Measurements from ENCODE around the gene UTS2B. TPM values are rescaled to one million over a fixed set of nuclear protein-coding genes. Genes with fewer than 3 reads are reported as not detected.
"Not testable (repeated sequence)": the region's sequence is repeated elsewhere in the genome, so short reads cannot be mapped to it uniquely, and the experiment has no call there.

UTS2B gene
- total and polyA plus RNA-seq, 4 donors, result 1.5 to 18.5 (median 7.3) TPM

DNA sequence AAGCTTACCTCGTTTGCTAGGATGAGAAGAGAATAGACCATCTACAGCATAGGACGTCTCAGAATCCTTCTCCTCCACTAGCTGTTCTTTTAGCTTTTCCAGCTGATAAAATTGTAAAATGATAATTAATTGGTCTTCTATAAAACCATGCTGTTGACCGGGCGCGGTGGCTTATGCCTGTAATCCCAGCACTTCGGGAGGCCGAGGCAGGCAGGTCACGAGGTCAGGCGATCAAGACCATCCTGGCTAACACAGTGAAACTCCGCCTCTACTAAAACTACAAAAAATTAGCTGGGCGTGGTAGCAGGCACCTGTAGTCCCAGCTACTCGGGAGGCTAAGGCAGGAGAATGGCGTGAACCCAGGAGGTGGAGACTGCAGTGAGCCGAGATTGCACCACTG is 55.1 kb downstream of the UTS2B start:
- DNase-seq (ENCODE audit: low read depth in 4 of 6, low spot score in 6 of 6); H3K36me3 ChIP-seq (ENCODE audit: control insufficient read depth, insufficient read depth, low read length); H3K27ac ChIP-seq (ENCODE audit: low read depth, low read length); H3K9me3 ChIP-seq (ENCODE audit: control insufficient read depth, insufficient read depth, low read length); H3K4me1 ChIP-seq (ENCODE audit: control insufficient read depth, insufficient read depth, low read length); H3K4me3 ChIP-seq (ENCODE audit: low read depth, low read length); H3K27me3 ChIP-seq (ENCODE audit: control insufficient read depth, insufficient read depth, low read length): not testable (repeated sequence)
- WGBS (ENCODE audit: insufficient coverage), result 100% methylated on average over 1 of the region's 14 CpGs

DNA sequence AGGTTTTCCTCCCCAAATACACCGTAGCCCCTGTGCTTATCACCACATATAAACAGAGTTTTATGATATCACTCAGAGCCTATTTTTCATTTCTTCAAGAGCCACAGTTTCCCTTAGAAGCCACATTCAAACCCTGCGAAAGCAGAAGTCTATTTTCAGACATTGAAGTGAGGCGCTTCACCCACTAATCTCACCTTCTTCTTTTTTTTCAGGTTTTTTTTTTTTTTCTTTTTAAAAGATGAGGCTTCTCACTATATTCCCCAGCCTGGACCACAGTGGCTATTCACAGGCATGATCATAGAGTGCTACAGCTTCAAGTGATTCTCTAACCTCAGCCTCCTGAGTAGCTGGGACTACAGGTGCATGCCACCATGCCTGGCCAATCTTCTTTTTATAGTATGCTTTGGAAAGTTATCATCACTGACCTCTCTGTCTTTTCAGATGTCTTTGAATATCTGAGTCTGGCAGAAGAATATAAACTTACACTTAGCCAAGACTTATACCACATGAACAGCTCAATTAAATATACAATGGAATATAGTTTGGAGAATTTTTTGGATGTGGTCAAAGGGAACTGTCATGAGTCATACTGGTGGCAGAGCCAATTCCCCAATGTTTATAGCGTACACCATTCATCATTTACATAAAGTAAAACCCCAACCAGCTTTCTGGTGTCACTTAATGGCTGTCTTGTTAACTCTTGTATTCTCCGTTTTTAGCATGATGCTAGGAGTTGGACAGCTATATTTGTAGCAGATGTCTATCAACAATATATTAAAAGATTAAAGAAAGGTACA is 60.8 kb downstream of the UTS2B start:
- Histone ChIP-seq H3K36me3 (ENCODE audit: control insufficient read depth, insufficient read depth, low read length) (no peaks in the 10 kb centered on the region), H3K27me3 (ENCODE audit: control insufficient read depth, insufficient read depth, low read length) (no peaks in the 10 kb centered on the region), H3K9me3 (ENCODE audit: control insufficient read depth, insufficient read depth, low read length) (no peaks in the 10 kb centered on the region), H3K4me3 (ENCODE audit: low read depth, low read length) (no peak overlapping the region), H3K27ac (ENCODE audit: low read depth, low read length) (no peak overlapping the region), H3K4me1 (ENCODE audit: control insufficient read depth, insufficient read depth, low read length) (no peaks in the 10 kb centered on the region)
- DNase-seq (ENCODE audit: low read depth in 4 of 6, low spot score in 6 of 6), result no peak
- WGBS (ENCODE audit: insufficient coverage), result 60% methylated on average over 1 of the region's 5 CpGs

DNA sequence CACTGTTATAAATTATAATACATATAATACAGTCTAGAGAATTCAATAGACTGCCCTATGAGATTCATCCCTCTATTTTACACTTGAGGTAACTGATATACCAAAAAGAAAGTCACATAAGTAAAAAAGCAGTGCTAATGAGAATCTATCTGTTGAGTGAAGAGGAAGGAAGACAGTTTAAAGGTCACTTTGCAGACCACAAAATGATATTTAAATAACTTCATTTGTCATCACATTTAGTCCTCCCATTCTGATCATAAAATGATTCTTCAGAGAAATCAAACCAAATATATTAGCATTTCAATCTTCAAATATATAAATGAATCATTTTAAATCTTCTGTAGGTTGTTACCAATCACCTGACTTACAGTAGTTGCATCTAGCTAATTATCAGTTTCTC is 61.6 kb downstream of the UTS2B start:
- no peaks in the 10 kb centered on the region for H3K27me3 ChIP-seq (ENCODE audit: control insufficient read depth, insufficient read depth, low read length)
- H3K27ac ChIP-seq (ENCODE audit: low read depth, low read length), result no peak overlapping the region
- DNase-seq (ENCODE audit: low read depth in 4 of 6, low spot score in 6 of 6), result no peak
- H3K4me1 ChIP-seq (ENCODE audit: control insufficient read depth, insufficient read depth, low read length), result no peaks in the 10 kb centered on the region
- H3K4me3 ChIP-seq (ENCODE audit: low read depth, low read length), result no peak overlapping the region
- no peaks in the 10 kb centered on the region for H3K9me3 ChIP-seq (ENCODE audit: control insufficient read depth, insufficient read depth, low read length)
- no peaks in the 10 kb centered on the region for H3K36me3 ChIP-seq (ENCODE audit: control insufficient read depth, insufficient read depth, low read length)

DNA sequence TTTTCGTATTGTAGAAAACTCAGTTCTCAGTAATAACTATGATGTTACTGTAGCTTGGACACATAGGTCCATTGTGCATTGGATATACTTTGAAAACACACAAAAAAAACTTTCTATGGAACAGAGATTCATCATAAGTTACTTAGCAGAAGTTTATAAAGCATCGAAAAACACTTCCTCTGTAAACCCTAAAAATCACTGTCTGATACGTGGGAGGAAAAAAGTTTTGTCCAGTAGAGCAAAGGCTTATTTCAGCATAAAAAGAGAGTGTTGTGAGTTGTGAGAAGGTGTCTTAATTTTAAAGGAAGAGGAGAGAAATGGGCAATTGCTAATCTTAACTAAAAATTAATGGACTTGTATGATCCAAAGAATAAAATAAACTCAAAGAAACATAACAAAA is 66.5 kb downstream of the UTS2B start:
- DNase-seq (ENCODE audit: low read depth in 4 of 6, low spot score in 6 of 6), result no peak
- Histone ChIP-seq H3K4me1 (ENCODE audit: control insufficient read depth, insufficient read depth, low read length) (no peaks in the 10 kb centered on the region), H3K36me3 (ENCODE audit: control insufficient read depth, insufficient read depth, low read length) (no peaks in the 10 kb centered on the region), H3K4me3 (ENCODE audit: low read depth, low read length) (no peak overlapping the region), H3K27me3 (ENCODE audit: control insufficient read depth, insufficient read depth, low read length) (no peaks in the 10 kb centered on the region), H3K27ac (ENCODE audit: low read depth, low read length) (no peak overlapping the region), H3K9me3 (ENCODE audit: control insufficient read depth, insufficient read depth, low read length) (no peaks in the 10 kb centered on the region)
- no CpG with 5 or more reads among the region's 3 CpGs for WGBS (ENCODE audit: insufficient coverage)

DNA sequence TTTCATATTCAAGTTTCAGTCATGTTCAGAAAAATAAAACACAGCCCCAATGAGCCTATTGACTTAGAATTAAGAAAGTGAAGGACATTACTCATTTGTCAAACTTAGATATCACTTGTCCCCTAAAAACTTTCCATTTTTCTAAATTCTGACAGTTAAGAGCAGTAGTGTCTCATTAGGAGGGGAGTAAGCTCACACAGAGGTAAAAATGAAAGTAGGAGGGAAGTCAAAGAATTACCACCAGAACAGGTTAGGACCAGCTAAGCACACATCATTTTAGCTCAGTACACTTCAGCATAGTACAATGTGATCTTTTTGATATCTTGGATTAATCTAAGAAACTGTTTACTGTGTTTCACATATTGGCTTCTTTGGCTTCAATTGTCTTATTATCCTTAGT is 67.0 kb downstream of the UTS2B start:
- no peak for DNase-seq (ENCODE audit: low read depth in 4 of 6, low spot score in 6 of 6)
- H3K27me3 ChIP-seq (ENCODE audit: control insufficient read depth, insufficient read depth, low read length), result no peaks in the 10 kb centered on the region
- H3K4me1 ChIP-seq (ENCODE audit: control insufficient read depth, insufficient read depth, low read length), result no peaks in the 10 kb centered on the region
- no peak overlapping the region for H3K27ac ChIP-seq (ENCODE audit: low read depth, low read length)
- no peaks in the 10 kb centered on the region for H3K36me3 ChIP-seq (ENCODE audit: control insufficient read depth, insufficient read depth, low read length)
- H3K4me3 ChIP-seq (ENCODE audit: low read depth, low read length), result no peak overlapping the region
- no peaks in the 10 kb centered on the region for H3K9me3 ChIP-seq (ENCODE audit: control insufficient read depth, insufficient read depth, low read length)

DNA sequence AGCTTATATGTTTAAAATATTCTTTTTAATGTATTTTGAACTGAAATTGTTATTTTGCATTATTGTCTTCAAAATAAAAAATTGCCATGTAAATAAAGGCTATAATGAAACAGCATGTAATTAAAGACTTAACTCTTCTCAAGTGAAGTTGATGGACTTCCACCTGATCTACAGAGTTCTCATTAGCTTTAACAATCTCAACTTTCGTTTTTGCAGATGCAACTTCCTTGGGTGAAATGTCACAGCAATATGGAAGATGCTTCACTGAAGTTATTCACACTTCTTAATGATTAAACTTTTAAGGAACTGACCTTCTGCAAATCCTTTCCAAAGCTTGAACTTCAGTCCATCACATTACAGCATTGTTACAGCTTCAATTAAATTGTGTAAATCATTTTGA is 67.7 kb downstream of the UTS2B start:
- H3K27me3 ChIP-seq (ENCODE audit: control insufficient read depth, insufficient read depth, low read length), result no peaks in the 10 kb centered on the region
- no peaks in the 10 kb centered on the region for H3K9me3 ChIP-seq (ENCODE audit: control insufficient read depth, insufficient read depth, low read length)
- H3K36me3 ChIP-seq (ENCODE audit: control insufficient read depth, insufficient read depth, low read length), result no peaks in the 10 kb centered on the region
- no peaks in the 10 kb centered on the region for H3K4me1 ChIP-seq (ENCODE audit: control insufficient read depth, insufficient read depth, low read length)
- no CpG with 5 or more reads among the region's 1 CpG for WGBS (ENCODE audit: insufficient coverage)
- DNase-seq (ENCODE audit: low read depth in 4 of 6, low spot score in 6 of 6), result no peak
- H3K4me3 ChIP-seq (ENCODE audit: low read depth, low read length), result no peak overlapping the region
- no peak overlapping the region for H3K27ac ChIP-seq (ENCODE audit: low read depth, low read length)

DNA sequence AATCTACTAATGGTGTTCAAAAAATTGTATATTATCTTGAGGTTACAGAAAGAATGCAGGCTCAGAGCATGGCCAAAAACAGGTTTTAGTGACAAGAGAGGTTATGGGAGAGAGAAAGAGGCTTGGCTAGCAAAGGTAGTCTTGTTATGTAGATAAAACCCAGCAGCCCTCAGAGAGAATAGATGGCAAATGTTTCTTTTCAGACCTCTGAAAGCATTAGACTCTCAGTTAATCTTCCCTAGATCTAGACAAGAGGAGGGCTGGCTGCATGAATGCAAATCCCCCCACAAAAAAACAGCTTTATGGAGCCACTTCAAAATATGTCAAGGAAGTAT is 69.1 kb downstream of the UTS2B start:
- no peaks in the 10 kb centered on the region for H3K36me3 ChIP-seq (ENCODE audit: control insufficient read depth, insufficient read depth, low read length)
- DNase-seq (ENCODE audit: low read depth in 4 of 6, low spot score in 6 of 6), result no peak
- no peak overlapping the region for H3K4me3 ChIP-seq (ENCODE audit: low read depth, low read length)
- H3K4me1 ChIP-seq (ENCODE audit: control insufficient read depth, insufficient read depth, low read length), result no peaks in the 10 kb centered on the region
- H3K27me3 ChIP-seq (ENCODE audit: control insufficient read depth, insufficient read depth, low read length), result no peaks in the 10 kb centered on the region
- H3K9me3 ChIP-seq (ENCODE audit: control insufficient read depth, insufficient read depth, low read length), result no peaks in the 10 kb centered on the region
- no peak overlapping the region for H3K27ac ChIP-seq (ENCODE audit: low read depth, low read length)

DNA sequence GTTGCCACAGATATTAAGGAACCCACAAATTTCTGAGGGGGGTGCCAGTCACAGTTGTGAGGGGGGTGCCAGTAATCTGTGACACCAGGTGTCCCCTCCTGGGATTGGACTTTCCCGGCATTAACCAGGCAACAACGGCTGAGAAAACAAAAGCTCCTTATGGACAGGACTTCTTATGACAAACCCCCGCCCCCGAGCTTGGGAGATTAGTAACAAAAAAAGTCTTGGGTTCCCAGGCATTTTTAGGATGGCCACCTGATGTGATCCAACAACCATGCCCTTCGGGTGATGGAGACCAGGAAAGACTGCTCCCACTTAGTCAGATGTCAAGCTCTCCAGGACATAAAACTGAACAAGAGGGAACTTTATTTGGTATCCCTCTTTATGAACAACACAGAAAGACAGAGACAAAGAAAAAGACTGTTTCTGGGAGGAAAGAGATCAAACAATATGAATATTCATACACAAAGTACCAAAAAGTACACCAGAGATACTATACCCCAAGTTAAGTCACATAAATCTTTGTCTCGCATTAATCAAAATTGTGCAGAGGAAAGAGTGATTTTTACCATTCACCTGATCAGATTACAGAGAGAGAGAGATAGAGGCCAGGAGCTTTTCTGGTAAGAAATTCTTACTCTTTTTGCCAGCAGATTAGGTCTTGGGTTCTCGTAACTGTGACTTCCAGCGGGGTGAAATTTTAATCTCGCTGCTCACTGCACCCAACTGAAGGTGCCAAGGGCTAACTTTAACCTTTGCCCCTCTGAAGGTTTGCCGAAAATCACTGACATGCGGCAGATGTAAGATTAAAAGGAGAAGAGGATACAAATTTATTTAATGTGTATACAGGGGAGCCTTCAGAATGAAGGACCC is 69.7 kb downstream of the UTS2B start:
- Histone ChIP-seq H3K4me3 (ENCODE audit: low read depth, low read length) (no peak overlapping the region), H3K27ac (ENCODE audit: low read depth, low read length) (no peak overlapping the region), H3K9me3 (ENCODE audit: control insufficient read depth, insufficient read depth, low read length) (no peaks in the 10 kb centered on the region), H3K36me3 (ENCODE audit: control insufficient read depth, insufficient read depth, low read length) (no peaks in the 10 kb centered on the region), H3K27me3 (ENCODE audit: control insufficient read depth, insufficient read depth, low read length) (no peaks in the 10 kb centered on the region), H3K4me1 (ENCODE audit: control insufficient read depth, insufficient read depth, low read length) (no peaks in the 10 kb centered on the region)
- 57% methylated on average over 8 of the region's 11 CpGs for WGBS (ENCODE audit: insufficient coverage)
- no peak for DNase-seq (ENCODE audit: low read depth in 4 of 6, low spot score in 6 of 6)

DNA sequence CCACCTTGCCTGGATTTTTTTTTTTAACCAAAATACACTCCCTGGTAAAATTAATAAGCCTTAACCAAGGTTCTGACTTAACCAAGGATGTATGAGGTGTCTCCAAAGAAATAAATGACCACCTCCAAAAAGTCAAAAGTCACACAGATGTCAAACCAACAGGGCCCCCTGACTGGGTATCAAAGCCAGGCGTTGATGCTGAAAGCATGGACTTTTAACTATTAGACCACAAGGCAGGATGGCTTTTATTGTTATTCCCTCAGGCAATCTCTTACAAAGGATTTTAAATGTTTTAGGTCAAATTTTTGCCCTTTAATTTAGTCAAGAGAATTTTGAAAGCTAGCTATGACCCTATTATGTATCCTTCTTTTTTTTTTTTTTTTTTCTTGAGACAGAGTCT is 70.8 kb downstream of the UTS2B start:
- Histone ChIP-seq H3K27me3 (ENCODE audit: control insufficient read depth, insufficient read depth, low read length) (no peaks in the 10 kb centered on the region), H3K4me3 (ENCODE audit: low read depth, low read length) (no peak overlapping the region), H3K9me3 (ENCODE audit: control insufficient read depth, insufficient read depth, low read length) (no peaks in the 10 kb centered on the region), H3K27ac (ENCODE audit: low read depth, low read length) (no peak overlapping the region), H3K4me1 (ENCODE audit: control insufficient read depth, insufficient read depth, low read length) (no peaks in the 10 kb centered on the region), H3K36me3 (ENCODE audit: control insufficient read depth, insufficient read depth, low read length) (no peaks in the 10 kb centered on the region)
- WGBS (ENCODE audit: insufficient coverage), result no CpG with 5 or more reads among the region's 1 CpG
- DNase-seq (ENCODE audit: low read depth in 4 of 6, low spot score in 6 of 6), result no peak

DNA sequence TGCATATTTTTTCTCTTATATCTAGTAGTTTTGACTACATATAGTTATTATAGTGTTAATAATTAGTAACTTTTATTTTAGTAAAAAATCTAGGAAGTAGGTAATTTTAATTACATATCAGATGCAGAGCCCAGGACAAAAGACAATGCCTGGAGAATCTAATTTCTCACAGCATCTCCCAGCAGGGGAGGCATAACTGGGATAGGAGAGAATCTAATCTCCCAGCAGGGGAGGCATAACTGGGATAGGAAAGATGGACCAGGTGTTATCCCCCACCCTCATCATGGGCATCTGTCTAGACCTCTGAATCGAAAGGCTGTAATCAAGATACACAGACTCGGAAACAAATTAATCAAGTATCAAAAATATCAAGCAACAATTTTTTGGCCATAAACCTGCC is 73.0 kb downstream of the UTS2B start:
- no peak for DNase-seq (ENCODE audit: low read depth in 4 of 6, low spot score in 6 of 6)
- no peak overlapping the region for H3K27ac ChIP-seq (ENCODE audit: low read depth, low read length)
- no peaks in the 10 kb centered on the region for H3K36me3 ChIP-seq (ENCODE audit: control insufficient read depth, insufficient read depth, low read length)
- H3K27me3 ChIP-seq (ENCODE audit: control insufficient read depth, insufficient read depth, low read length), result no peaks in the 10 kb centered on the region
- WGBS (ENCODE audit: insufficient coverage), result no CpG with 5 or more reads among the region's 2 CpGs
- no peak overlapping the region for H3K4me3 ChIP-seq (ENCODE audit: low read depth, low read length)
- no peaks in the 10 kb centered on the region for H3K9me3 ChIP-seq (ENCODE audit: control insufficient read depth, insufficient read depth, low read length)
- no peaks in the 10 kb centered on the region for H3K4me1 ChIP-seq (ENCODE audit: control insufficient read depth, insufficient read depth, low read length)

Data from spinal cord (tissue), 10 donors.